Measurements from ENCODE around the gene TARS3.
"Not testable (repeated sequence)": the region's sequence is repeated elsewhere in the genome, so short reads cannot be mapped to it uniquely, and the experiment has no call there.

- not testable (repeated sequence) for TF ChIP-seq ZNF281 (CRISPR knock-in tag; IDR thresholded peaks at IDR 0.05); CTCF (IDR thresholded peaks at IDR 0.05); IRF1 (CRISPR knock-in tag; IDR thresholded peaks at IDR 0.05); PRDM15 (CRISPR knock-in tag; IDR thresholded peaks at IDR 0.05); FOXP4 (CRISPR knock-in tag; IDR thresholded peaks at IDR 0.05); PREB (CRISPR knock-in tag; IDR thresholded peaks at IDR 0.05; ENCODE audit: borderline replicate concordance); ATF3 (CRISPR knock-in tag; conservative IDR thresholded peaks at IDR 0.05); ZNF423 (CRISPR knock-in tag; IDR thresholded peaks at IDR 0.05); ZNF416 (CRISPR knock-in tag; IDR thresholded peaks at IDR 0.05); MAX (CRISPR knock-in tag; IDR thresholded peaks at IDR 0.05)
These were observed 22.4 kb upstream of the TARS3 start for GRCh38 chr15:101746716-101747082.
